ENCODE results near the gene VPS52. TPM values are rescaled to one million over a fixed set of nuclear protein-coding genes. Genes with fewer than 3 reads are reported as not detected.

Gene VPS52
- total and polyA plus RNA-seq, 9 of the 15 experiments (the other 6 are each of a cell fraction or from before 2014, with no cell fraction given): 24.4 to 103 (median 40.2) TPM

GRCh38 chr6:33276864-33277662 lies 5.4 kb upstream of the VPS52 start, which contains the start of gene B3GALT4 (continued):
- no peak for TF ChIP-seq ZFP30 (CRISPR knock-in tag; IDR thresholded peaks at IDR 0.05; ENCODE audit: borderline replicate concordance)
- peak in 1 of 2 experiments; percentile 61; a peak in 3 of 4 replicates for TF ChIP-seq TRIM24 (IDR thresholded peaks at IDR 0.05)
- 0 out of 2 replicates have a peak, but pooled peaks have one; percentile 14 for TF ChIP-seq DLX4 (CRISPR knock-in tag; IDR thresholded peaks at IDR 0.05)
- TF ChIP-seq ZNF311 (CRISPR knock-in tag; IDR thresholded peaks at IDR 0.05): no peak
- peak; percentile 51; the same call in 1 of the 2 replicates for TF ChIP-seq HDAC2 (IDR thresholded peaks at IDR 0.05)
- peak; percentile 82 for TF ChIP-seq THAP7 (CRISPR knock-in tag; IDR thresholded peaks at IDR 0.05)
- peak; percentile 91 for TF ChIP-seq L3MBTL2 (IDR thresholded peaks at IDR 0.05)
- no peak for TF ChIP-seq ZKSCAN3 (CRISPR knock-in tag; IDR thresholded peaks at IDR 0.05)
- peak; percentile 70 for TF ChIP-seq CREB1 (IDR thresholded peaks at IDR 0.05)
- peak; percentile 85 for TF ChIP-seq CREB1 (CRISPR knock-in tag; IDR thresholded peaks at IDR 0.05)
- no peak for TF ChIP-seq BRF1 (IDR thresholded peaks at IDR 0.05; ENCODE audit: borderline replicate concordance, extremely low read depth, insufficient read length)
- TF ChIP-seq ZNF75A (CRISPR knock-in tag; IDR thresholded peaks at IDR 0.05): no peak
- TF ChIP-seq RAD21 (CRISPR knock-in tag; conservative IDR thresholded peaks at IDR 0.05 in 1 of 2, IDR thresholded peaks at IDR 0.05 in 1 of 2): peak; percentile 50 to 52; a peak in 3 of 4 replicates
- peak; percentile 97 for TF ChIP-seq OTX1 (CRISPR knock-in tag; IDR thresholded peaks at IDR 0.05)
- no peak; the same call in none of the 2 replicates for TF ChIP-seq ATF7 (IDR thresholded peaks at IDR 0.05)
- no peak for TF ChIP-seq TAL1 (IDR thresholded peaks at IDR 0.05)
- TF ChIP-seq MYNN (IDR thresholded peaks at IDR 0.05): no peak
- TF ChIP-seq MYNN (CRISPR knock-in tag; IDR thresholded peaks at IDR 0.05): no peak
- TF ChIP-seq ETS2 (tag; IDR thresholded peaks at IDR 0.05; ENCODE audit: borderline replicate concordance, poor library complexity, severe bottlenecking): no peak
- peak; percentile 98 for TF ChIP-seq POLR2AphosphoS2 (IDR thresholded peaks at IDR 0.05; ENCODE audit: low read length)
- no peak for TF ChIP-seq ZNF507 (tag; conservative IDR thresholded peaks at IDR 0.05)
- no peak for TF ChIP-seq E4F1 (CRISPR knock-in tag; IDR thresholded peaks at IDR 0.05; ENCODE audit: borderline replicate concordance)
- peak; percentile 77 for TF ChIP-seq PML (IDR thresholded peaks at IDR 0.05; ENCODE audit: low read length)
- TF ChIP-seq NR2C1 (IDR thresholded peaks at IDR 0.05): no peak
- peak; percentile 36 for TF ChIP-seq NR2C1 (tag; IDR thresholded peaks at IDR 0.05)
- peak; percentile 41 for TF ChIP-seq SMAD1 (IDR thresholded peaks at IDR 0.05; ENCODE audit: low read depth, low read length, partially characterized antibody)
